Fibroblast of lung (primary cell): ENCODE measurements around the gene SENP8. TPM values are rescaled to one million over a fixed set of nuclear protein-coding genes. Genes with fewer than 3 reads are reported as not detected.

Experiments used
- DNase-seq, 2 donors: peaks; one replicate each; pipeline versions ENCODE4 v3.0.0 to v3.0.0-alpha.2; 2010; ENCODE audit warnings: low read depth in 2 of 2
- H2AFZ ChIP-seq: 2 replicates; pipeline ENCODE4 v1.5.1; 2012; ENCODE audit warnings: low read length, control low read depth, inconsistent platforms
- H3K27ac ChIP-seq: 2 replicates; pipeline ENCODE4 v1.5.1; 2011; ENCODE audit warnings: low read length, control low read depth; ENCODE audit not compliant: insufficient read depth
- H3K27me3 ChIP-seq: 2 replicates; pipeline ENCODE4 v1.5.1; 2011; ENCODE audit warnings: mild to moderate bottlenecking, low read length; ENCODE audit not compliant: control insufficient read depth, insufficient read depth
- H3K36me3 ChIP-seq: 2 replicates; pipeline ENCODE4 v1.5.1; 2011; ENCODE audit warnings: low read length; ENCODE audit not compliant: control insufficient read depth, insufficient read depth
- H3K4me1 ChIP-seq: 2 replicates; pipeline ENCODE4 v1.5.1; 2011; ENCODE audit warnings: low read length; ENCODE audit not compliant: control insufficient read depth, insufficient read depth; ENCODE audit errors: extremely low read depth
- H3K4me2 ChIP-seq: 2 replicates; pipeline ENCODE4 v1.5.1; 2011; ENCODE audit warnings: low read length, control low read depth; ENCODE audit not compliant: insufficient read depth; ENCODE audit errors: extremely low read depth
- H3K4me3 ChIP-seq, 4 experiments: fragments of 200-600 bp in 1 of 4; sonication (generic) in 1 of 4; replicated peaks in 1 of 4; 2 replicates each; pipeline ENCODE4 v1.5.1; 2011 to 2016; ENCODE audit warnings: low read length in 4 of 4, low read depth in 3 of 4, mild to moderate bottlenecking in 3 of 4, control low read depth in 2 of 4, inconsistent platforms in 1 of 4, mixed read lengths in 1 of 4; ENCODE audit not compliant: insufficient read depth in 1 of 4; ENCODE audit errors: control extremely low read depth in 1 of 4
- H3K79me2 ChIP-seq: 2 replicates; pipeline ENCODE4 v1.5.1; 2012; ENCODE audit warnings: mild to moderate bottlenecking, low read length, inconsistent platforms; ENCODE audit not compliant: control insufficient read depth, insufficient read depth
- H3K9ac ChIP-seq: 2 replicates; pipeline ENCODE4 v1.5.1; 2011; ENCODE audit warnings: mild to moderate bottlenecking, low read length, control low read depth; ENCODE audit not compliant: insufficient read depth
- H3K9me3 ChIP-seq: 2 replicates; pipeline ENCODE4 v1.5.1; 2012; ENCODE audit warnings: low read depth, low read length; ENCODE audit not compliant: control insufficient read depth, insufficient read depth
- H4K20me1 ChIP-seq: 2 replicates; pipeline ENCODE4 v1.5.1; 2011; ENCODE audit warnings: low read length; ENCODE audit not compliant: control insufficient read depth, insufficient read depth; ENCODE audit errors: extremely low read depth
- CTCF ChIP-seq, 2 donors: IDR thresholded peaks in 1 of 2; conservative IDR thresholded peaks in 1 of 2; 1 replicate in 1 of 2; 2 replicates in 1 of 2; pipeline ENCODE4 v1.5.1; 2011 to 2012; ENCODE audit warnings: low read length in 2 of 2, control low read depth in 1 of 2, inconsistent platforms in 1 of 2, low read depth in 1 of 2, mild to moderate bottlenecking in 1 of 2
- EZH2 ChIP-seq: IDR thresholded peaks from 2 replicates; pipeline ENCODE4 v1.5.1; 2012; ENCODE audit warnings: low read length, control low read depth, mild to moderate bottlenecking; ENCODE audit errors: missing control alignments
- polyA plus RNA-seq, 2 donors: library from polyadenylated mRNA; depleted of rRNA in 1 of 2; stranded (reverse) in 1 of 2; unstranded in 1 of 2; fragments of >200 nt; gene quantifications; 2 replicates each; pipeline ENCODE4 v1.2.1, GENCODE V29; 2011 to 2012; ENCODE audit warnings: missing spikeins in 1 of 2
- total RNA-seq: library from RNA; depleted of rRNA; stranded (reverse); fragments of >200 nt; gene quantifications from 2 replicates; pipeline ENCODE4 v1.2.1, GENCODE V29; 2014

The SENP8 gene
- total and polyA plus RNA-seq, 2 donors (not counting 1 experiment from before 2014, with no cell fraction given): 3.0 to 3.5 TPM

- H2AFZ ChIP-seq: no peak overlapping the region
- no peaks in the 10 kb centered on the region for H3K36me3 ChIP-seq
- no peak for DNase-seq
- H3K27ac ChIP-seq: no peak overlapping the region
- H3K4me1 ChIP-seq: no peaks in the 10 kb centered on the region
- TF ChIP-seq EZH2 (no peak), CTCF (conservative IDR thresholded peaks at IDR 0.05 in 1 of 2, IDR thresholded peaks at IDR 0.05 in 1 of 2; ENCODE audit: low read depth in 1 of 2, low read length in 2 of 2) (no peak)
- no peaks in the 10 kb centered on the region for H4K20me1 ChIP-seq
- H3K9ac ChIP-seq: no peak overlapping the region
- H3K27me3 ChIP-seq: no peaks in the 10 kb centered on the region
- H3K4me2 ChIP-seq: no peak overlapping the region
- H3K9me3 ChIP-seq: no peaks in the 10 kb centered on the region
- H3K4me3 ChIP-seq: no peak overlapping the region
- H3K79me2 ChIP-seq: no peaks in the 10 kb centered on the region
These were observed 15.0 kb downstream of the SENP8 start for GRCh38 chr15:72133211-72133610.

GRCh38 chr15:72135719-72136118 is 17.5 kb downstream of the SENP8 start:
- TF ChIP-seq EZH2 (no peak), CTCF (conservative IDR thresholded peaks at IDR 0.05 in 1 of 2, IDR thresholded peaks at IDR 0.05 in 1 of 2; ENCODE audit: low read depth in 1 of 2, low read length in 2 of 2) (no peak)
- Histone ChIP-seq H3K27ac (no peak overlapping the region), H3K4me2 (no peak overlapping the region), H4K20me1 (no peaks in the 10 kb centered on the region), H3K27me3 (no peaks in the 10 kb centered on the region), H3K9me3 (no peaks in the 10 kb centered on the region), H3K36me3 (no peaks in the 10 kb centered on the region), H3K4me1 (no peaks in the 10 kb centered on the region), H3K4me3 (no peak overlapping the region), H3K9ac (no peak overlapping the region), H2AFZ (no peak overlapping the region), H3K79me2 (no peaks in the 10 kb centered on the region)
- DNase-seq: peak in 1 of 2 donors; percentile 9

- Histone ChIP-seq H4K20me1 (no peaks in the 10 kb centered on the region), H3K4me2 (no peak overlapping the region), H2AFZ (no peak overlapping the region), H3K9me3 (no peaks in the 10 kb centered on the region), H3K9ac (no peak overlapping the region), H3K4me3 (no peak overlapping the region), H3K27ac (no peak overlapping the region), H3K4me1 (no peaks in the 10 kb centered on the region), H3K36me3 (no peaks in the 10 kb centered on the region), H3K27me3 (no peaks in the 10 kb centered on the region), H3K79me2 (no peaks in the 10 kb centered on the region)
- TF ChIP-seq CTCF (conservative IDR thresholded peaks at IDR 0.05 in 1 of 2, IDR thresholded peaks at IDR 0.05 in 1 of 2; ENCODE audit: low read depth in 1 of 2, low read length in 2 of 2): no peak
- no peak for TF ChIP-seq EZH2
- DNase-seq: peak in 1 of 2 donors; percentile 6
These were observed 18.2 kb downstream of the SENP8 start for GRCh38 chr15:72136170-72137051.
